Caco-2 (cell line): ENCODE data around the gene CSK. TPM values are rescaled to one million over a fixed set of nuclear protein-coding genes. Genes with fewer than 3 reads are reported as not detected.

ENCODE experiments used
- BruUV-seq: library from RNA; stranded (reverse); fragments of 400-500 nt; replicated peaks from 2 replicates; lab custom pipeline; 2021; lab: Mats Ljungman, UMichigan
- CTCF ChIA-PET: fragments of 300-600 bp; sonication (Branson Sonifier 250); formaldehyde crosslinking; loops from one replicate; lab custom pipeline; 2022; ENCODE audit warnings: antibody characterized with exemption; lab: Charles Lee
- POLR2A ChIA-PET: fragments of 300-600 bp; sonication (Branson Sonifier 250); formaldehyde crosslinking; loops from one replicate; lab custom pipeline; 2022; ENCODE audit warnings: antibody characterized with exemption; lab: Charles Lee
- DNase-seq, 2 experiments: peaks; one replicate each; pipeline versions ENCODE4 v3.0.0 to v3.0.0-alpha.2; 2020 to 2022
- H3K27me3 ChIP-seq: replicated peaks from 2 replicates; pipeline ENCODE4 v1.6.0; 2011; ENCODE audit warnings: low read length; ENCODE audit not compliant: control insufficient read depth, insufficient read depth
- H3K36me3 ChIP-seq: 2 replicates; pipeline ENCODE4 v1.5.1; 2011; ENCODE audit warnings: low read length; ENCODE audit not compliant: control insufficient read depth, insufficient read depth
- H3K4me1 ChIP-seq: fragments of 250-450 bp; sonication (Bioruptor Pico); 2 replicates; pipeline ENCODE4 v1.5.1; 2020; ENCODE audit warnings: mild to moderate bottlenecking
- H3K4me3 ChIP-seq: 2 replicates; pipeline ENCODE4 v1.5.1; 2011; ENCODE audit warnings: low read depth, mild to moderate bottlenecking, control low read depth, low read length
- H3K9me3 ChIP-seq: fragments of 250-450 bp; sonication (Bioruptor Pico); 2 replicates; pipeline ENCODE4 v1.5.1; 2020; ENCODE audit warnings: mild to moderate bottlenecking, moderate library complexity
- H3K27ac Mint-ChIP-seq: one replicate; pipeline ENCODE4 v1.8.0; 2022; ENCODE audit warnings: mixed read lengths; ENCODE audit not compliant: unreplicated experiment
- H3K27me3 Mint-ChIP-seq: one replicate; pipeline ENCODE4 v1.8.0; 2022; ENCODE audit warnings: mixed read lengths; ENCODE audit not compliant: insufficient read depth, unreplicated experiment
- H3K36me3 Mint-ChIP-seq: one replicate; pipeline ENCODE4 v1.8.0; 2022; ENCODE audit warnings: mild to moderate bottlenecking, mixed read lengths; ENCODE audit not compliant: insufficient read depth, unreplicated experiment
- H3K4me1 Mint-ChIP-seq: one replicate; pipeline ENCODE4 v1.8.0; 2022; ENCODE audit warnings: low read depth, mixed read lengths; ENCODE audit not compliant: unreplicated experiment
- H3K4me3 Mint-ChIP-seq: one replicate; pipeline ENCODE4 v1.8.0; 2022; ENCODE audit warnings: mild to moderate bottlenecking, moderate library complexity, mixed read lengths; ENCODE audit not compliant: unreplicated experiment
- H3K9me3 Mint-ChIP-seq: one replicate; pipeline ENCODE4 v1.8.0; 2022; ENCODE audit warnings: mixed read lengths; ENCODE audit not compliant: unreplicated experiment
- intact Hi-C: fragments of 100-400 bp; cut with micrococcal nuclease; formaldehyde crosslinking; loops from one replicate; pipeline ENCODE4 v1.10.0; 2022; ENCODE audit not compliant: unreplicated experiment
- total RNA-seq: library from RNA; stranded (reverse); gene quantifications from 2 replicates; pipeline ENCODE4 v1.2.3, GENCODE V29; 2022
- TF ChIP-seq, protein P1 (sequence below), 2 experiments: fragments of 200-600 bp in 1 of 2; IDR thresholded peaks; 1 replicate in 1 of 2; 2 replicates in 1 of 2; pipeline versions ENCODE4 v1.5.1 to v1.8.0; 2011 to 2022; ENCODE audit warnings: antibody characterized with exemption in 1 of 2, control low read depth in 1 of 2, inconsistent platforms in 1 of 2, low read depth in 1 of 2, low read length in 1 of 2, mild to moderate bottlenecking in 1 of 2, moderate library complexity in 1 of 2; ENCODE audit not compliant: insufficient read depth in 1 of 2, severe bottlenecking in 1 of 2, unreplicated experiment in 1 of 2

Gene CSK
- total RNA-seq, 1 experiment from 2014 or later, result 62.7 TPM

DNA sequence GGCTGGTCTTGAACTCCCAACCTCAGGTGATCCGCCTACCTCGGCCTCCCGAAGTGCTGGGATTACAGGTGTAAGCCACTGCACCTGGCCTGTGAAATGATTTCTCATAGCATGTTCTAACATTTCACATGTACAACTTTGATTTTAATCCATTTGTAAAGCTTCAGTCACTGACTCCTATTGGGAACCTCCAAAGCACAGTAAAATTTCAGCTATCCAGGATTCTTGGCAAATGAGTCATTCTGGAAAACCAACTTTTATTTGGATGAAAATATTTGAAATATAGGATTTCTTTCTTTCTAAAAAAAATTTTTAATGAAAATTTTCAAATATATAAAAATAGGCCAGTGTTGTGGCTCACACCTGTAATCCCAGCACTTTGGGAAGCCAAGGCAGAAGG lies 28.1 kb downstream of the CSK start:
- CTCF ChIA-PET, result no interaction called here
- Mint-ChIP-seq H3K4me3 (no peak overlapping the region), H3K27me3 (peaks cover 3% of the 10 kb centered on the region), H3K9me3 (no peaks in the 10 kb centered on the region), H3K27ac (no peak overlapping the region), H3K36me3 (peaks cover 13% of the 10 kb centered on the region), H3K4me1 (no peaks in the 10 kb centered on the region)
- TF ChIP-seq, protein P1, sequence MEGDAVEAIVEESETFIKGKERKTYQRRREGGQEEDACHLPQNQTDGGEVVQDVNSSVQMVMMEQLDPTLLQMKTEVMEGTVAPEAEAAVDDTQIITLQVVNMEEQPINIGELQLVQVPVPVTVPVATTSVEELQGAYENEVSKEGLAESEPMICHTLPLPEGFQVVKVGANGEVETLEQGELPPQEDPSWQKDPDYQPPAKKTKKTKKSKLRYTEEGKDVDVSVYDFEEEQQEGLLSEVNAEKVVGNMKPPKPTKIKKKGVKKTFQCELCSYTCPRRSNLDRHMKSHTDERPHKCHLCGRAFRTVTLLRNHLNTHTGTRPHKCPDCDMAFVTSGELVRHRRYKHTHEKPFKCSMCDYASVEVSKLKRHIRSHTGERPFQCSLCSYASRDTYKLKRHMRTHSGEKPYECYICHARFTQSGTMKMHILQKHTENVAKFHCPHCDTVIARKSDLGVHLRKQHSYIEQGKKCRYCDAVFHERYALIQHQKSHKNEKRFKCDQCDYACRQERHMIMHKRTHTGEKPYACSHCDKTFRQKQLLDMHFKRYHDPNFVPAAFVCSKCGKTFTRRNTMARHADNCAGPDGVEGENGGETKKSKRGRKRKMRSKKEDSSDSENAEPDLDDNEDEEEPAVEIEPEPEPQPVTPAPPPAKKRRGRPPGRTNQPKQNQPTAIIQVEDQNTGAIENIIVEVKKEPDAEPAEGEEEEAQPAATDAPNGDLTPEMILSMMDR (IDR thresholded peaks at IDR 0.05; ENCODE audit: insufficient read depth in 1 of 2, low read depth in 1 of 2, low read length in 1 of 2, severe bottlenecking in 1 of 2, unreplicated experiment in 1 of 2), result no peak
- POLR2A ChIA-PET, result no interaction called here
- intact Hi-C loops, result loop anchor here (2.0 kb wide), 1 partner anchor 25 kb away; no protein-coding TSS in a partner anchor
- Histone ChIP-seq H3K4me3 (no peak overlapping the region), H3K4me1 (no peaks in the 10 kb centered on the region), H3K27me3 (no peaks in the 10 kb centered on the region), H3K36me3 (no peaks in the 10 kb centered on the region), H3K9me3 (no peaks in the 10 kb centered on the region)
- no TSS peak for BruUV-seq
- no peak for DNase-seq

DNA sequence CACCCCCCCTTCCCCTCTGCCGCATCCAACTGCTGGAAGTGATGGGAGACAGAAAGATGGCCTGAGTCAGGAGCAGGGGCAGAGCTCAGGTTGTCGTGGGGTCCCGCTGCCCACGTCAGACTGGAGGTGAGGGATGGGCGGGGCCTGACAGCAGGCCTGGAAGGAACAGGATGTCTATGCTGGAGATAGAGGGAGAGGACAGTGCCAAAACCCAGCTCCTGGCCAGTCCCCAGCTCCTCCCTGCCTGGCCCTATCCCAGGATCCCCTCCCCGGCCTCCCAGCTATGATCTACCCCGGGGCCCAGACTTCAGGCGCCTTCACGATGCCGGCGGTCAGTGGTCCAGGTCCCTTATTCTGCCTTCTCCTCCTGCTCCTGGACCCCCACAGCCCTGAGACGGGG lies 30.7 kb downstream of the CSK start, which contains the start of gene LMAN1L:
TSS of gene LMAN1L (plus strand) at position 303 of the 400 bp plus-strand sequence. CDS start at position 323, 20 bp downstream.
- no peaks in the 10 kb centered on the region for H3K4me1 ChIP-seq
- Mint-ChIP-seq H3K27me3 (peaks cover 3% of the 10 kb centered on the region), H3K27ac (no peak within 1 kb of the TSS), H3K4me3 (no peak within 1 kb of the TSS), H3K9me3 (no peaks in the 10 kb centered on the region), H3K4me1 (no peaks in the 10 kb centered on the region), H3K36me3 (peaks cover 12% of the 10 kb centered on the region)
- TF ChIP-seq, protein P1 (IDR thresholded peaks at IDR 0.05; ENCODE audit: insufficient read depth in 1 of 2, low read depth in 1 of 2, low read length in 1 of 2, severe bottlenecking in 1 of 2, unreplicated experiment in 1 of 2), result no peak
- CTCF ChIA-PET, result interaction anchor here (0.6 kb wide), 1 partner anchor 12 kb away, joined by 7 read pairs; no protein-coding TSS in a partner anchor
- H3K27me3 ChIP-seq, result no peaks in the 10 kb centered on the region
- no peak within 1 kb of the TSS for H3K4me3 ChIP-seq
- no TSS peak for BruUV-seq
- no peaks in the 10 kb centered on the region for H3K36me3 ChIP-seq
- intact Hi-C loops, result no loop called here
- no peak for DNase-seq
- no peaks in the 10 kb centered on the region for H3K9me3 ChIP-seq
- POLR2A ChIA-PET, result no interaction called here

DNA sequence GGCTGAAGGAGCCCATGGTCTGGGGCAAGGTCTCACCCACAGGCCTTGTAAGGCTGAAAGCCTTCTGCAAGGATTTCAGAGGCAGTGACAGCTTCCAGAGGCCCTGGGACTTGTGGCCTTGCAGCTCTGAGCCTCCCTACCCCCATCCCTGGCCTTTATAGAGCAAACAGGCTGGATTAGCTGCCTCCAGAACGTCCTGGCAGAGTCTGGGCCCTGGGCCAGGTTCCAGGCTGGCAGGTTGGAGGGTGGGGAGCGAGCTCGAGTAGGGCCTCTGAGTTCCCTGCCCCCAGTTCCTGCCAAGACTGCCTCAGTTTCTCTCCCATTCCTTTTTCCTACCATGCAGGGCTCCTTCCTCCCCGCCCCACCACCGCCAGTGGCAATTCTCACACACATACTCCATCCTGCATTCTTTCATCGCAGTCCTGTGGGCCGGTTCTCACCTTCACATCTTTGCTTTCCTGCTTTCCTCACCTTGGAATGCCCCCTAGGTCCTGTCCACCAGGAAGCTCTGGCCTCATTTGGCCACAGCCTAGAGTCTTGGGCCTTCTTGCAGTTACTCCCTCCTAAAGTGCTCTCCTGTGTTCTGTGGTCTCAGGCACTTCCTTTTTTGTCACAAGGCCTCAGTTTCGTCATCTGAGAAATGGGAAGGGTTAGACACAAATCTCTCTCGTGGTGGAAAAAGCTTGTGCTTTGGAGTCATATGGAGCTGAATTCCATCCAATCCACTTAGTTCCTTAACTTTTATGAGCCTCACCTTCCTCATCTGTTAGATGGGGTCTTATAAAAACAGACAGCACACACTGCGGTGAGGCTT lies 33.4 kb downstream of the CSK start:
- CTCF ChIA-PET, result no interaction called here
- H3K27me3 ChIP-seq, result no peaks in the 10 kb centered on the region; the same call in 1 of the 2 replicates
- intact Hi-C loops, result no loop called here
- no peak for DNase-seq
- H3K27ac Mint-ChIP-seq, result no peak overlapping the region
- POLR2A ChIA-PET, result no interaction called here
- no peaks in the 10 kb centered on the region for H3K36me3 ChIP-seq
- H3K4me3 Mint-ChIP-seq, result no peak overlapping the region
- TF ChIP-seq, protein P1 (IDR thresholded peaks at IDR 0.05; ENCODE audit: insufficient read depth in 1 of 2, low read depth in 1 of 2, low read length in 1 of 2, severe bottlenecking in 1 of 2, unreplicated experiment in 1 of 2), result no peak
- H3K4me1 Mint-ChIP-seq, result no peaks in the 10 kb centered on the region
- H3K27me3 Mint-ChIP-seq, result peaks cover 3% of the 10 kb centered on the region
- H3K9me3 ChIP-seq, result no peaks in the 10 kb centered on the region
- BruUV-seq, result no TSS peak
- no peaks in the 10 kb centered on the region for H3K9me3 Mint-ChIP-seq
- H3K36me3 Mint-ChIP-seq, result no peaks in the 10 kb centered on the region
- no peak overlapping the region for H3K4me3 ChIP-seq
- H3K4me1 ChIP-seq, result no peaks in the 10 kb centered on the region
